ENCODE measurements around the gene JAZF1.

Gene JAZF1

GRCh38 chr7:28207486-28208158 is 27.0 kb upstream of the JAZF1 start:
- Histone ChIP-seq H3K9ac (ENCODE audit: low read length) (no peak overlapping the region), H3K4me2 (ENCODE audit: low read length, poor library complexity, severe bottlenecking) (no peak overlapping the region), H3K9me3 (ENCODE audit: control insufficient read depth, low read length) (peaks cover 5% of the 10 kb centered on the region), H3K14ac (ENCODE audit: low read length in 2 of 2) (no peak overlapping the region), H3K27ac (ENCODE audit: low read length, poor library complexity, severe bottlenecking) (no peak overlapping the region), H3K36me3 (ENCODE audit: control insufficient read depth in 1 of 2, insufficient read depth in 2 of 2, low read depth in 1 of 2, low read length in 2 of 2) (no peaks in the 10 kb centered on the region), H2BK12ac (ENCODE audit: low read length in 2 of 2) (no peak overlapping the region), H3K4me3 (ENCODE audit: insufficient read depth in 1 of 2, low read depth in 1 of 2, low read length in 2 of 2) (no peak overlapping the region), H2AFZ (ENCODE audit: low read depth, low read length) (no peak overlapping the region), H3K18ac (ENCODE audit: low read depth in 1 of 2, low read length in 2 of 2) (no peak overlapping the region), H3K79me1 (replicated peaks; ENCODE audit: low read length, poor library complexity, severe bottlenecking) (no peaks in the 10 kb centered on the region), H3K4me1 (ENCODE audit: control insufficient read depth, insufficient read depth, low read depth, low read length) (no peaks in the 10 kb centered on the region), H3K4ac (ENCODE audit: low read depth in 1 of 2, low read length in 2 of 2) (no peak overlapping the region), H4K8ac (ENCODE audit: low read length) (no peak overlapping the region), H4K91ac (ENCODE audit: low read length) (no peak overlapping the region), H3K23ac (ENCODE audit: low read length in 2 of 2) (no peak overlapping the region), H2BK120ac (ENCODE audit: low read depth, low read length) (no peak overlapping the region), H2BK5ac (ENCODE audit: low read depth, low read length, poor library complexity, severe bottlenecking) (no peak overlapping the region), H3K27me3 (ENCODE audit: control insufficient read depth in 1 of 2, insufficient read depth in 1 of 2, low read length in 2 of 2) (no peaks in the 10 kb centered on the region), H2AK5ac (ENCODE audit: low read length, severe bottlenecking) (no peak overlapping the region), H2BK15ac (ENCODE audit: low read depth, poor library complexity, severe bottlenecking) (no peak overlapping the region)
- 79% methylated on average over 1 of the region's 1 CpG for WGBS
- no peak for DNase-seq

GRCh38 chr7:28205506-28205905 is 24.9 kb upstream of the JAZF1 start:
- 75% methylated on average over 1 of the region's 3 CpGs for WGBS
- H3K4me3 ChIP-seq (ENCODE audit: insufficient read depth in 1 of 2, low read depth in 1 of 2, low read length in 2 of 2), result no peak overlapping the region

DNA sequence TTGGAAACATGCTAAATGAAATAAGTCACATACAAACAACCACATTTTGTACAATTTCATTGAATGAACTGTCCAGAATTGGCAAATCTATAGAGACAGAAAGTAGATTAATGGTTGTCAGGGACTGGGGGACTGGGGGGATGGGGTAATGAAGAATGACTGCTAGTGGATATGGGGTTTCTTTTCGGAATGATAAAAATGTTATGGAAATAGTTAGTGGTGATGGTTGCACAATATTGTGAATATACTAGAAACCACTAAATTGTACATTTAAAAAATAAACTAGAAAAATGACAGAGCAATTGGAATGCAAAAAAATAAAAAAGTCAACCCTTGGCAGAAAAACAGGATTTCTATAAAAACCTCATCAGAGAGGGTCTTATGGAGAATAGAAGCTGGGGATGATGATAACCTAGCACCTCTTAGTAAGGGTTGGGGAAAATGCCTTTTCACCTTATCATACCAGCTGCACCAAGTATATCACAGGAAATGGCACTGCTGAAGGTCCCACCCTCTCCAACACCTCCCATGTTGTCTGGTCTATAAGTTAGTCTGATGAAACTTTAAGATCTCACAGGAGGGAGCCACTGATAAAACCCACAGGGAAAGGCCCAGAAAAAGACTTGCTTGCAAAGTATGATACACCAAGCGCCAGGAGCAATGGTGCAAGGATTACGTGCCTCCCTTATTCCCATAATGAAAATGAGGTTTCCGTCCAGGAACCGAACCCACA is 23.1 kb upstream of the JAZF1 start:
- DNase-seq, result no peak

More at GRCh38 chr7:28205506-28205905, 24.9 kb upstream of the JAZF1 start:
- H3K9me3 ChIP-seq (ENCODE audit: control insufficient read depth, low read length), result peaks cover 5% of the 10 kb centered on the region
- no peak overlapping the region for H3K23ac ChIP-seq (ENCODE audit: low read length in 2 of 2)
- H3K36me3 ChIP-seq (ENCODE audit: control insufficient read depth in 1 of 2, insufficient read depth in 2 of 2, low read depth in 1 of 2, low read length in 2 of 2), result no peaks in the 10 kb centered on the region
- no peak overlapping the region for H4K8ac ChIP-seq (ENCODE audit: low read length)
- no peaks in the 10 kb centered on the region for H3K4me1 ChIP-seq (ENCODE audit: control insufficient read depth, insufficient read depth, low read depth, low read length)
- no peak overlapping the region for H3K27ac ChIP-seq (ENCODE audit: low read length, poor library complexity, severe bottlenecking)
- H2AK5ac ChIP-seq (ENCODE audit: low read length, severe bottlenecking), result no peak overlapping the region
- no peak overlapping the region for H2BK12ac ChIP-seq (ENCODE audit: low read length in 2 of 2)
- no peak overlapping the region for H3K9ac ChIP-seq (ENCODE audit: low read length)
- no peak for DNase-seq
- no peak overlapping the region for H3K4me2 ChIP-seq (ENCODE audit: low read length, poor library complexity, severe bottlenecking)
- no peak overlapping the region for H2BK120ac ChIP-seq (ENCODE audit: low read depth, low read length)
- no peak overlapping the region for H3K18ac ChIP-seq (ENCODE audit: low read depth in 1 of 2, low read length in 2 of 2)
- no peak overlapping the region for H3K4ac ChIP-seq (ENCODE audit: low read depth in 1 of 2, low read length in 2 of 2)
- no peak overlapping the region for H2AFZ ChIP-seq (ENCODE audit: low read depth, low read length)
- H3K14ac ChIP-seq (ENCODE audit: low read length in 2 of 2), result no peak overlapping the region
- H3K79me1 ChIP-seq (replicated peaks; ENCODE audit: low read length, poor library complexity, severe bottlenecking), result no peaks in the 10 kb centered on the region
- no peak overlapping the region for H2BK5ac ChIP-seq (ENCODE audit: low read depth, low read length, poor library complexity, severe bottlenecking)
- no peaks in the 10 kb centered on the region for H3K27me3 ChIP-seq (ENCODE audit: control insufficient read depth in 1 of 2, insufficient read depth in 1 of 2, low read length in 2 of 2)
- H2BK15ac ChIP-seq (ENCODE audit: low read depth, poor library complexity, severe bottlenecking), result no peak overlapping the region
- no peak overlapping the region for H4K91ac ChIP-seq (ENCODE audit: low read length)

GRCh38 chr7:28202222-28202621 is 21.6 kb upstream of the JAZF1 start:
- Histone ChIP-seq H3K4me3 (ENCODE audit: insufficient read depth in 1 of 2, low read depth in 1 of 2, low read length in 2 of 2) (no peak overlapping the region), H3K9me3 (ENCODE audit: control insufficient read depth, low read length) (no peaks in the 10 kb centered on the region), H4K8ac (ENCODE audit: low read length) (no peak overlapping the region), H3K4ac (ENCODE audit: low read depth in 1 of 2, low read length in 2 of 2) (no peak overlapping the region), H2AK5ac (ENCODE audit: low read length, severe bottlenecking) (no peak overlapping the region), H4K91ac (ENCODE audit: low read length) (no peak overlapping the region), H2BK5ac (ENCODE audit: low read depth, low read length, poor library complexity, severe bottlenecking) (no peak overlapping the region), H2BK15ac (ENCODE audit: low read depth, poor library complexity, severe bottlenecking) (no peak overlapping the region), H3K9ac (ENCODE audit: low read length) (no peak overlapping the region), H3K79me1 (replicated peaks; ENCODE audit: low read length, poor library complexity, severe bottlenecking) (no peaks in the 10 kb centered on the region), H2AFZ (ENCODE audit: low read depth, low read length) (no peak overlapping the region), H2BK120ac (ENCODE audit: low read depth, low read length) (no peak overlapping the region), H3K18ac (ENCODE audit: low read depth in 1 of 2, low read length in 2 of 2) (no peak overlapping the region), H3K14ac (ENCODE audit: low read length in 2 of 2) (no peak overlapping the region), H3K23ac (ENCODE audit: low read length in 2 of 2) (no peak overlapping the region), H3K27ac (ENCODE audit: low read length, poor library complexity, severe bottlenecking) (no peak overlapping the region), H3K4me1 (ENCODE audit: control insufficient read depth, insufficient read depth, low read depth, low read length) (no peaks in the 10 kb centered on the region), H3K4me2 (ENCODE audit: low read length, poor library complexity, severe bottlenecking) (no peak overlapping the region), H3K36me3 (ENCODE audit: control insufficient read depth in 1 of 2, insufficient read depth in 2 of 2, low read depth in 1 of 2, low read length in 2 of 2) (no peaks in the 10 kb centered on the region), H2BK12ac (ENCODE audit: low read length in 2 of 2) (no peak overlapping the region), H3K27me3 (ENCODE audit: control insufficient read depth in 1 of 2, insufficient read depth in 1 of 2, low read length in 2 of 2) (no peaks in the 10 kb centered on the region)
- DNase-seq, result no peak
- 96% methylated on average over 8 of the region's 9 CpGs for WGBS

More for the DNA sequence above, 23.1 kb upstream of the JAZF1 start:
- Histone ChIP-seq H3K9me3 (ENCODE audit: control insufficient read depth, low read length) (no peaks in the 10 kb centered on the region), H2BK120ac (ENCODE audit: low read depth, low read length) (no peak overlapping the region), H3K14ac (ENCODE audit: low read length in 2 of 2) (no peak overlapping the region), H2AK5ac (ENCODE audit: low read length, severe bottlenecking) (no peak overlapping the region), H3K36me3 (ENCODE audit: control insufficient read depth in 1 of 2, insufficient read depth in 2 of 2, low read depth in 1 of 2, low read length in 2 of 2) (no peaks in the 10 kb centered on the region), H3K23ac (ENCODE audit: low read length in 2 of 2) (no peak overlapping the region), H3K18ac (ENCODE audit: low read depth in 1 of 2, low read length in 2 of 2) (no peak overlapping the region), H3K4me3 (ENCODE audit: insufficient read depth in 1 of 2, low read depth in 1 of 2, low read length in 2 of 2) (no peak overlapping the region), H3K9ac (ENCODE audit: low read length) (no peak overlapping the region), H2BK15ac (ENCODE audit: low read depth, poor library complexity, severe bottlenecking) (no peak overlapping the region), H4K91ac (ENCODE audit: low read length) (no peak overlapping the region), H4K8ac (ENCODE audit: low read length) (no peak overlapping the region), H3K27me3 (ENCODE audit: control insufficient read depth in 1 of 2, insufficient read depth in 1 of 2, low read length in 2 of 2) (no peaks in the 10 kb centered on the region), H2AFZ (ENCODE audit: low read depth, low read length) (no peak overlapping the region), H3K4me1 (ENCODE audit: control insufficient read depth, insufficient read depth, low read depth, low read length) (no peaks in the 10 kb centered on the region), H2BK5ac (ENCODE audit: low read depth, low read length, poor library complexity, severe bottlenecking) (no peak overlapping the region), H3K4me2 (ENCODE audit: low read length, poor library complexity, severe bottlenecking) (no peak overlapping the region), H3K79me1 (replicated peaks; ENCODE audit: low read length, poor library complexity, severe bottlenecking) (no peaks in the 10 kb centered on the region), H3K4ac (ENCODE audit: low read depth in 1 of 2, low read length in 2 of 2) (no peak overlapping the region), H2BK12ac (ENCODE audit: low read length in 2 of 2) (no peak overlapping the region), H3K27ac (ENCODE audit: low read length, poor library complexity, severe bottlenecking) (no peak overlapping the region)
- WGBS, result 99% methylated on average over 4 of the region's 5 CpGs
